ENCODE results near the gene MYH14.

DNA sequence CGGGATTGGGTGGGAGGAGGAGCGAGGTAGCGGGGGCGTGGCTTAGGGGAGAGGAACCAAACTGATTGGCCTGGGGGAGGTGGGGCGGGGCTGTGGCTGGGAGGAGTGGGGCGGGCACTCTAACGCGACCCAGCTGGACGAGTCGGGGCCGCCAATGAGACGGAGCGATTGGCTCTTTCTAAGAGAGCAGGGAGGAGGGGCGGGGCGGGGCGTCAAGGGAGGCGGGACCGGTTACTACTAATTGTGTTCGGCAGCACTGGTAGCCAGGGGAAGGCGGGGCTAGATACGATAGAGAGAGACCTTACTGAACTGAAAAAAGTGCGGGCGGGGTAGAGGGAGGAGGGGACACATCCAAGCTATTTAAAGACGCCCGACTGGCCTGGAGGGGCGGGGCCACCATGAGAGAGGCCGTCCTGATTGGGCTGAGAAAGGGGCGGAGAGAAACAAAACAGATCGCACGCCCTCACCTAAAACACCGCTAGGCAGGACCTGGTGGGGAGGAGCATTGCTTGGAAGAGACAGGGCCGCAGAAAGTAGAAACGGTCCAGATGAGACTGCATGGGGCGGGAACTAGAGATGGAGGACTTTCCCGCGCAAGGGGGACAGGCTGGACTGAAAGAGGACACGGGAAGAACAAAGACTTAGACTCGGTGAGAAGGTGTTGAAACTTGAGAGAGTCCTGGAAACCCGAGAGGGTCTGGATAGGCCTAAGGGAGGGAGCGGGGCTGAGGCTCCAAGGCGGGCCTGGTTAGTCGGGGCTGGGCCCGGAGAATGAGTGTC is 125.9 kb downstream of the MYH14 start, which contains the start of gene KCNC3:
- TF ChIP-seq, protein P1, sequence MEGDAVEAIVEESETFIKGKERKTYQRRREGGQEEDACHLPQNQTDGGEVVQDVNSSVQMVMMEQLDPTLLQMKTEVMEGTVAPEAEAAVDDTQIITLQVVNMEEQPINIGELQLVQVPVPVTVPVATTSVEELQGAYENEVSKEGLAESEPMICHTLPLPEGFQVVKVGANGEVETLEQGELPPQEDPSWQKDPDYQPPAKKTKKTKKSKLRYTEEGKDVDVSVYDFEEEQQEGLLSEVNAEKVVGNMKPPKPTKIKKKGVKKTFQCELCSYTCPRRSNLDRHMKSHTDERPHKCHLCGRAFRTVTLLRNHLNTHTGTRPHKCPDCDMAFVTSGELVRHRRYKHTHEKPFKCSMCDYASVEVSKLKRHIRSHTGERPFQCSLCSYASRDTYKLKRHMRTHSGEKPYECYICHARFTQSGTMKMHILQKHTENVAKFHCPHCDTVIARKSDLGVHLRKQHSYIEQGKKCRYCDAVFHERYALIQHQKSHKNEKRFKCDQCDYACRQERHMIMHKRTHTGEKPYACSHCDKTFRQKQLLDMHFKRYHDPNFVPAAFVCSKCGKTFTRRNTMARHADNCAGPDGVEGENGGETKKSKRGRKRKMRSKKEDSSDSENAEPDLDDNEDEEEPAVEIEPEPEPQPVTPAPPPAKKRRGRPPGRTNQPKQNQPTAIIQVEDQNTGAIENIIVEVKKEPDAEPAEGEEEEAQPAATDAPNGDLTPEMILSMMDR (IDR thresholded peaks at IDR 0.05; ENCODE audit: insufficient read depth, low read depth, low read length) = no peak
- TF ChIP-seq EZH2 (IDR thresholded peaks at IDR 0.05; ENCODE audit: insufficient read depth, low read length) = no peak
